K562 (cell line): ENCODE measurements around the gene EMC9. TPM values are rescaled to one million over a fixed set of nuclear protein-coding genes. Genes with fewer than 3 reads are reported as not detected.

Source experiments
- CBX8 ChIP-seq: fragments of 200-600 bp; sonication (generic); IDR thresholded peaks from 2 replicates; pipeline ENCODE4 v1.6.1; 2012; ENCODE audit warnings: borderline replicate concordance, mixed run types, low read depth, mild to moderate bottlenecking, moderate library complexity, mixed read lengths, low read length, control low read depth, inconsistent platforms; ENCODE audit not compliant: poor library complexity, severe bottlenecking; ENCODE audit errors: extremely low read depth
- EP400 ChIP-seq: fragments of 450-650 bp; IDR thresholded peaks from 2 replicates; pipeline ENCODE4 v1.6.1; 2017; ENCODE audit warnings: antibody characterized with exemption, mild to moderate bottlenecking, moderate library complexity
- HNRNPH1 ChIP-seq: fragments of 200-400 bp; formaldehyde crosslinking; optimal IDR thresholded peaks from 2 replicates; pipeline ENCODE3; 2017; ENCODE audit warnings: low read depth, mild to moderate bottlenecking, low read length, moderate library complexity
- NCOA2 ChIP-seq, 2 experiments: fragments of 450-650 bp; IDR thresholded peaks; 2 replicates each; pipeline ENCODE4 v1.6.1; 2018; ENCODE audit warnings: mild to moderate bottlenecking in 2 of 2, moderate library complexity in 1 of 2; ENCODE audit not compliant: partially characterized antibody in 2 of 2
- NCOR1 ChIP-seq: fragments of 450-650 bp; IDR thresholded peaks from 2 replicates; pipeline ENCODE4 v1.6.1; 2016; ENCODE audit warnings: mild to moderate bottlenecking, moderate library complexity
- NFE2L1 ChIP-seq: fragments of 450-650 bp; IDR thresholded peaks from 2 replicates; pipeline ENCODE4 v1.6.1; 2016; ENCODE audit warnings: missing genetic modification characterization, low read depth, mild to moderate bottlenecking, missing compliant biosample characterization, moderate library complexity, borderline replicate concordance
- NR2C1 ChIP-seq, 2 experiments: fragments of 450-650 bp; IDR thresholded peaks; 2 replicates each; pipeline ENCODE4 v1.6.1; 2017; ENCODE audit warnings: mild to moderate bottlenecking in 2 of 2, antibody characterized with exemption in 1 of 2, inconsistent platforms in 1 of 2, missing compliant biosample characterization in 1 of 2, missing genetic modification characterization in 1 of 2
- RFX1 ChIP-seq: fragments of 450-650 bp; IDR thresholded peaks from 2 replicates; pipeline ENCODE4 v1.6.1; 2016; ENCODE audit warnings: mild to moderate bottlenecking, moderate library complexity
- SMAD1 ChIP-seq: fragments of 150-350 bp; IDR thresholded peaks from 2 replicates; pipeline ENCODE4 v1.6.1; 2014; ENCODE audit warnings: low read length, low read depth; ENCODE audit not compliant: partially characterized antibody
- XRCC3 ChIP-seq: fragments of 450-650 bp; IDR thresholded peaks from 2 replicates; pipeline ENCODE4 v1.6.1; 2017; ENCODE audit warnings: mild to moderate bottlenecking, moderate library complexity
- YY1 ChIP-seq, 3 experiments: IDR thresholded peaks; 2 replicates each; pipeline ENCODE4 v1.6.1; 2011; ENCODE audit warnings: low read length in 2 of 3, mild to moderate bottlenecking in 2 of 3, moderate library complexity in 2 of 3, borderline replicate concordance in 1 of 3, control low read depth in 1 of 3, low read depth in 1 of 3; ENCODE audit not compliant: insufficient read depth in 3 of 3, insufficient replicate concordance in 2 of 3, control insufficient read depth in 1 of 3, insufficient read length in 1 of 3; ENCODE audit errors: extremely low read depth in 1 of 3
- ZNF57 ChIP-seq: fragments of 450-650 bp; formaldehyde crosslinking; IDR thresholded peaks from 2 replicates; pipeline ENCODE4 v1.4.0; 2020; ENCODE audit warnings: mild to moderate bottlenecking, moderate library complexity
- polyA plus RNA-seq, 8 experiments: library from polyadenylated mRNA; depleted of rRNA in 4 of 8; stranded (reverse) in 5 of 8; unstranded in 3 of 8; fragments of >200 nt; fragmentation: Nextera tagmentation in 2 of 8; fragmentation: Illumina TruSeq in 1 of 8; extraction: Ambion mirVana in 2 of 8; extraction: Trizol in 1 of 8; gene quantifications; 2 replicates each; pipeline versions ENCODE4 v1.2.1 to v1.2.3, GENCODE V29; 2011 to 2014; ENCODE audit warnings: inconsistent platforms in 1 of 8, missing spikeins in 1 of 8
- total RNA-seq, 7 experiments: library from RNA; depleted of rRNA in 6 of 7; stranded (reverse); fragments of >200 nt in 6 of 7; fragmentation: Illumina TruSeq in 2 of 7; extraction: Trizol in 2 of 7; gene quantifications; 2 replicates each; pipeline versions ENCODE4 v1.2.1 to v1.2.3, GENCODE V29; 2011 to 2021; ENCODE audit warnings: low replicate concordance in 1 of 7
- TF ChIP-seq, protein P1 (sequence below): sonication (generic); formaldehyde crosslinking; IDR thresholded peaks from 2 replicates; pipeline ENCODE4 v1.8.0; 2022; ENCODE audit warnings: mild to moderate bottlenecking, missing genetic modification reagents
- TF ChIP-seq, protein P2 (sequence below): fragments of 450-650 bp; formaldehyde crosslinking; IDR thresholded peaks from 2 replicates; pipeline ENCODE4 v1.4.0; 2020; ENCODE audit warnings: mild to moderate bottlenecking, moderate library complexity
- TF ChIP-seq, protein P3 (sequence below): fragments of 250-450 bp; sonication (Bioruptor Pico); IDR thresholded peaks from 2 replicates; pipeline ENCODE4 v1.8.0; 2021; ENCODE audit warnings: moderate library complexity, mild to moderate bottlenecking, inconsistent platforms
- TF ChIP-seq, protein P4 (sequence below): fragments of 250-450 bp; sonication (Bioruptor Pico); IDR thresholded peaks from 2 replicates; pipeline ENCODE4 v1.8.0; 2021; ENCODE audit warnings: moderate library complexity, mild to moderate bottlenecking, inconsistent platforms
- TF ChIP-seq, protein P5 (sequence below): fragments of 250-450 bp; sonication (Bioruptor Pico); IDR thresholded peaks from 2 replicates; pipeline ENCODE4 v1.5.0; 2021
- TF ChIP-seq, protein P6 (sequence below): fragments of 250-450 bp; sonication (Bioruptor Pico); IDR thresholded peaks from 2 replicates; pipeline ENCODE4 v1.8.0; 2022; ENCODE audit warnings: moderate library complexity, mild to moderate bottlenecking, inconsistent platforms

Gene EMC9
- total and polyA plus RNA-seq, 9 of the 15 experiments (the other 6 are each of a cell fraction or from before 2014, with no cell fraction given), result 3.1 to 13.2 (median 7.8) TPM

DNA sequence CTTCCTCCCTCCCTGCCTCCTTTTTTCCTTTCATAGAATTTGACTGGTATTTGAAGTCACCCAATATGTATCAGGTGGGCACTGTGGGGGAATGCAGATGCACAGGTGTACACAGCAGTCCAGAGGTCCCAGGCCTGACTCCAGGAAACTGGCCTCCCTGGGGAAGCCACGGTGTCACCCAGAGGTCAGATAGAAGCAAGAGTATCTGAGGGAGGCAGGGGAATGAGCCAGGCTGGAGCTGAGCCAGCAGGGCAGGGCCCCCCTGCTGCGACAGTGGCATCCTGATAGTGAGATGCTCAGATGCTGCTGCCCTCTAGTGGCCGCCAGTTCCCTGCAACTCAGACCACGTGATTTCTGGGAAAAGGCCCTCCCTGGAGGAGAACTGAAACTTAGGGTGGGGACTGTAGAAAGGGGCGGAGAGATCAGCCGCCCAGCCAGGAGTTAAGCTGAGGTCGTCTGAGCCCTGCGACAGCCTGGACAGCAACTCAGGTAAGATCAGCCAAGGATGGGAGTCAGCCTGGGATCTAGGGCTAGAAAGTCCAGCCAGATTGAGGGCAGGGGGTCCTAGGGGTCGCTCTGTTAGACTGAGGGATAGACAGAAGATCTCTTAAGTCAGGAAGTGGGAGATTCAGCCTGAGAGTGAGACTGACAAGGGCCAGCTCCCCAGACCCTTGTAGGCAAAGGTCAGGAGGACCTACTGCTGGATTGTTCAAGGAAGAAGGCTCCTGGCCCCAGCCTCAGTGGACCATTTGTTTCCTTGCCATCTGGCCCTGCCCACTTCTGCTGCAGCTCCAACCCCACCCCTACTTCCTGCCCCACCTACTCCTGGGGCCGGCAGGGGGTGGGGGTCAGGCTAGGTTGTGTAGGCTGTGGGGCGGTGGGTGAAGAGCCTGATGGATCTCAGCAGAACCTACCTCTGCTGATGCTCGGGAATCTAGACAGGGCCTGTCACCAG is 19.7 kb upstream of the EMC9 start, which contains the start of gene IRF9 (continued):
- TF ChIP-seq, protein P1, sequence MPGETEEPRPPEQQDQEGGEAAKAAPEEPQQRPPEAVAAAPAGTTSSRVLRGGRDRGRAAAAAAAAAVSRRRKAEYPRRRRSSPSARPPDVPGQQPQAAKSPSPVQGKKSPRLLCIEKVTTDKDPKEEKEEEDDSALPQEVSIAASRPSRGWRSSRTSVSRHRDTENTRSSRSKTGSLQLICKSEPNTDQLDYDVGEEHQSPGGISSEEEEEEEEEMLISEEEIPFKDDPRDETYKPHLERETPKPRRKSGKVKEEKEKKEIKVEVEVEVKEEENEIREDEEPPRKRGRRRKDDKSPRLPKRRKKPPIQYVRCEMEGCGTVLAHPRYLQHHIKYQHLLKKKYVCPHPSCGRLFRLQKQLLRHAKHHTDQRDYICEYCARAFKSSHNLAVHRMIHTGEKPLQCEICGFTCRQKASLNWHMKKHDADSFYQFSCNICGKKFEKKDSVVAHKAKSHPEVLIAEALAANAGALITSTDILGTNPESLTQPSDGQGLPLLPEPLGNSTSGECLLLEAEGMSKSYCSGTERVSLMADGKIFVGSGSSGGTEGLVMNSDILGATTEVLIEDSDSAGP (CRISPR knock-in tag), result no peak
- TF ChIP-seq NR2C1 (IDR thresholded peaks at IDR 0.05) (0 out of 2 replicates have a peak, but pooled peaks have one; percentile 27), NR2C1 (tag; IDR thresholded peaks at IDR 0.05) (peak; percentile 33; the same call in 1 of the 2 replicates), YY1 (IDR thresholded peaks at IDR 0.05; ENCODE audit: borderline replicate concordance in 1 of 3, control insufficient read depth in 1 of 3, extremely low read depth in 1 of 3, insufficient read depth in 3 of 3, insufficient read length in 1 of 3, insufficient replicate concordance in 2 of 3, low read depth in 1 of 3, low read length in 2 of 3) (peak in 1 of 3 experiments; percentile 25), XRCC3 (no peak), NFE2L1 (tag) (no peak), EP400 (peak; percentile 80), ZNF57 (CRISPR knock-in tag) (no peak), NCOR1 (peak; percentile 54), NCOA2 (IDR thresholded peaks at IDR 0.05; ENCODE audit: partially characterized antibody in 2 of 2) (no peak), RFX1 (no peak), CBX8 (no peak), SMAD1 (peak; percentile 67), HNRNPH1 (no peak)
- TF ChIP-seq, protein P2, sequence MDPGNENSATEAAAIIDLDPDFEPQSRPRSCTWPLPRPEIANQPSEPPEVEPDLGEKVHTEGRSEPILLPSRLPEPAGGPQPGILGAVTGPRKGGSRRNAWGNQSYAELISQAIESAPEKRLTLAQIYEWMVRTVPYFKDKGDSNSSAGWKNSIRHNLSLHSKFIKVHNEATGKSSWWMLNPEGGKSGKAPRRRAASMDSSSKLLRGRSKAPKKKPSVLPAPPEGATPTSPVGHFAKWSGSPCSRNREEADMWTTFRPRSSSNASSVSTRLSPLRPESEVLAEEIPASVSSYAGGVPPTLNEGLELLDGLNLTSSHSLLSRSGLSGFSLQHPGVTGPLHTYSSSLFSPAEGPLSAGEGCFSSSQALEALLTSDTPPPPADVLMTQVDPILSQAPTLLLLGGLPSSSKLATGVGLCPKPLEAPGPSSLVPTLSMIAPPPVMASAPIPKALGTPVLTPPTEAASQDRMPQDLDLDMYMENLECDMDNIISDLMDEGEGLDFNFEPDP (CRISPR knock-in tag), result no peak
- TF ChIP-seq, protein P3, sequence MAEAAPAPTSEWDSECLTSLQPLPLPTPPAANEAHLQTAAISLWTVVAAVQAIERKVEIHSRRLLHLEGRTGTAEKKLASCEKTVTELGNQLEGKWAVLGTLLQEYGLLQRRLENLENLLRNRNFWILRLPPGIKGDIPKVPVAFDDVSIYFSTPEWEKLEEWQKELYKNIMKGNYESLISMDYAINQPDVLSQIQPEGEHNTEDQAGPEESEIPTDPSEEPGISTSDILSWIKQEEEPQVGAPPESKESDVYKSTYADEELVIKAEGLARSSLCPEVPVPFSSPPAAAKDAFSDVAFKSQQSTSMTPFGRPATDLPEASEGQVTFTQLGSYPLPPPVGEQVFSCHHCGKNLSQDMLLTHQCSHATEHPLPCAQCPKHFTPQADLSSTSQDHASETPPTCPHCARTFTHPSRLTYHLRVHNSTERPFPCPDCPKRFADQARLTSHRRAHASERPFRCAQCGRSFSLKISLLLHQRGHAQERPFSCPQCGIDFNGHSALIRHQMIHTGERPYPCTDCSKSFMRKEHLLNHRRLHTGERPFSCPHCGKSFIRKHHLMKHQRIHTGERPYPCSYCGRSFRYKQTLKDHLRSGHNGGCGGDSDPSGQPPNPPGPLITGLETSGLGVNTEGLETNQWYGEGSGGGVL (CRISPR knock-in tag), result no peak
- TF ChIP-seq, protein P4, sequence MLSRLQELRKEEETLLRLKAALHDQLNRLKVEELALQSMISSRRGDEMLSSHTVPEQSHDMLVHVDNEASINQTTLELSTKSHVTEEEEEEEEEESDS, result no peak
- TF ChIP-seq, protein P5, sequence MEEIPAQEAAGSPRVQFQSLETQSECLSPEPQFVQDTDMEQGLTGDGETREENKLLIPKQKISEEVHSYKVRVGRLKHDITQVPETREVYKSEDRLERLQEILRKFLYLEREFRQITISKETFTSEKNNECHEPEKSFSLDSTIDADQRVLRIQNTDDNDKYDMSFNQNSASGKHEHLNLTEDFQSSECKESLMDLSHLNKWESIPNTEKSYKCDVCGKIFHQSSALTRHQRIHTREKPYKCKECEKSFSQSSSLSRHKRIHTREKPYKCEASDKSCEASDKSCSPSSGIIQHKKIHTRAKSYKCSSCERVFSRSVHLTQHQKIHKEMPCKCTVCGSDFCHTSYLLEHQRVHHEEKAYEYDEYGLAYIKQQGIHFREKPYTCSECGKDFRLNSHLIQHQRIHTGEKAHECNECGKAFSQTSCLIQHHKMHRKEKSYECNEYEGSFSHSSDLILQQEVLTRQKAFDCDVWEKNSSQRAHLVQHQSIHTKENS (CRISPR knock-in tag), result no peak
- TF ChIP-seq, protein P6, sequence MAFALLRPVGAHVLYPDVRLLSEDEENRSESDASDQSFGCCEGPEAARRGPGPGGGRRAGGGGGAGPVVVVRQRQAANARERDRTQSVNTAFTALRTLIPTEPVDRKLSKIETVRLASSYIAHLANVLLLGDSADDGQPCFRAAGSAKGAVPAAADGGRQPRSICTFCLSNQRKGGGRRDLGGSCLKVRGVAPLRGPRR (CRISPR knock-in tag), result no peak
